MM.1S (cell line): Measurements from ENCODE around the gene OTP.

ENCODE experiments used
- EZH2 ChIP-seq: fragments of 300-600 bp; sonication (generic); optimal IDR thresholded peaks from 2 replicates; pipeline ENCODE3; 2017; ENCODE audit warnings: low read depth, mild to moderate bottlenecking, antibody characterized with exemption, low read length, mixed read lengths
- EZH2phosphoT487 ChIP-seq: fragments of 300-600 bp; sonication (generic); IDR thresholded peaks from 2 replicates; pipeline ENCODE4 v1.6.1; 2018; ENCODE audit warnings: antibody characterized with exemption, low read length
- TF ChIP-seq, protein P1 (sequence below): fragments of 300-600 bp; sonication (generic); IDR thresholded peaks from 2 replicates; pipeline ENCODE4 v1.5.1; 2016; ENCODE audit warnings: antibody characterized with exemption, low read length, mixed read lengths

GRCh38 chr5:77638763-77639671, 504 bp upstream of the OTP start:
- TF ChIP-seq EZH2 = no peak
- TF ChIP-seq, protein P1, sequence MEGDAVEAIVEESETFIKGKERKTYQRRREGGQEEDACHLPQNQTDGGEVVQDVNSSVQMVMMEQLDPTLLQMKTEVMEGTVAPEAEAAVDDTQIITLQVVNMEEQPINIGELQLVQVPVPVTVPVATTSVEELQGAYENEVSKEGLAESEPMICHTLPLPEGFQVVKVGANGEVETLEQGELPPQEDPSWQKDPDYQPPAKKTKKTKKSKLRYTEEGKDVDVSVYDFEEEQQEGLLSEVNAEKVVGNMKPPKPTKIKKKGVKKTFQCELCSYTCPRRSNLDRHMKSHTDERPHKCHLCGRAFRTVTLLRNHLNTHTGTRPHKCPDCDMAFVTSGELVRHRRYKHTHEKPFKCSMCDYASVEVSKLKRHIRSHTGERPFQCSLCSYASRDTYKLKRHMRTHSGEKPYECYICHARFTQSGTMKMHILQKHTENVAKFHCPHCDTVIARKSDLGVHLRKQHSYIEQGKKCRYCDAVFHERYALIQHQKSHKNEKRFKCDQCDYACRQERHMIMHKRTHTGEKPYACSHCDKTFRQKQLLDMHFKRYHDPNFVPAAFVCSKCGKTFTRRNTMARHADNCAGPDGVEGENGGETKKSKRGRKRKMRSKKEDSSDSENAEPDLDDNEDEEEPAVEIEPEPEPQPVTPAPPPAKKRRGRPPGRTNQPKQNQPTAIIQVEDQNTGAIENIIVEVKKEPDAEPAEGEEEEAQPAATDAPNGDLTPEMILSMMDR = no peak
- TF ChIP-seq EZH2phosphoT487 = no peak
